Right lobe of liver (tissue), 4 donors: Measurements from ENCODE around the gene SLC2A14.
A peak's percentile ranks its signal among the peaks of the same experiment; 100 is the strongest.

Experiments
- CTCF ChIP-seq, 4 donors: fragments of 200-600 bp in 3 of 4; fragments of 450-650 bp in 1 of 4; IDR thresholded peaks; one replicate each; pipeline versions ENCODE4 v1.5.1 to v1.8.0; 2016 to 2022; ENCODE audit warnings: antibody characterized with exemption in 4 of 4, mild to moderate bottlenecking in 2 of 4
- POLR2A ChIP-seq: fragments of 450-650 bp; IDR thresholded peaks from one replicate; pipeline ENCODE4 v1.6.1; 2017; ENCODE audit warnings: antibody characterized with exemption, mild to moderate bottlenecking
- donor health status: DM: no; HTN: no; CAD: no.
- donor health status: DM: no; HTN: no; CAD: no.
- donor health status: DM: no; HTN: yes; CAD: no.

- TF ChIP-seq CTCF (IDR thresholded peaks at IDR 0.05) (peak; percentile 42 to 60 (median 58)), POLR2A (no peak)
Measured at GRCh38 chr12:7832059-7832696, 40.5 kb downstream of the SLC2A14 start.
